ENCODE results near the gene DNAL4.

Gene DNAL4

DNA sequence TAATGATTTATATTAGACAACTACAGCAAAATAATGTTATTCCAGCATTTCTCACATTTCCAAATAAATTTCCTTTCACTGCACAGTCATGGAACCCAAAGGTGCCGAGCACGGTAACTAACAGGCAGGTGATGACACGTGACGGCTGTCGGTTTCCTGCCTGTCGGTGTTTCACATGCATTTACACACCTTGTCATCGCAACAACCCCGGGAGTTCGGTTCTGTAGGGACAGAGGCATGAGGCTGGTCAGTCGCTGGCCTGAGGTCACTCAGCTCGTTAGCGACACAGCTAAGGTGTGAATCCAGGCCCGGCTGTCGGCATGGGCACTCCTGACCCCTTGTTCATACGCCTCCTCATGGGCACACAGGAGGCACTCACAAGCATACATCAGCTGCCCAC, 9.9 kb downstream of the DNAL4 start:
- no peak for DNase-seq (ENCODE audit: low read depth)

GRCh38 chr22:38783095-38783615, 10.8 kb downstream of the DNAL4 start:
- no peak for DNase-seq (ENCODE audit: low read depth)

DNA sequence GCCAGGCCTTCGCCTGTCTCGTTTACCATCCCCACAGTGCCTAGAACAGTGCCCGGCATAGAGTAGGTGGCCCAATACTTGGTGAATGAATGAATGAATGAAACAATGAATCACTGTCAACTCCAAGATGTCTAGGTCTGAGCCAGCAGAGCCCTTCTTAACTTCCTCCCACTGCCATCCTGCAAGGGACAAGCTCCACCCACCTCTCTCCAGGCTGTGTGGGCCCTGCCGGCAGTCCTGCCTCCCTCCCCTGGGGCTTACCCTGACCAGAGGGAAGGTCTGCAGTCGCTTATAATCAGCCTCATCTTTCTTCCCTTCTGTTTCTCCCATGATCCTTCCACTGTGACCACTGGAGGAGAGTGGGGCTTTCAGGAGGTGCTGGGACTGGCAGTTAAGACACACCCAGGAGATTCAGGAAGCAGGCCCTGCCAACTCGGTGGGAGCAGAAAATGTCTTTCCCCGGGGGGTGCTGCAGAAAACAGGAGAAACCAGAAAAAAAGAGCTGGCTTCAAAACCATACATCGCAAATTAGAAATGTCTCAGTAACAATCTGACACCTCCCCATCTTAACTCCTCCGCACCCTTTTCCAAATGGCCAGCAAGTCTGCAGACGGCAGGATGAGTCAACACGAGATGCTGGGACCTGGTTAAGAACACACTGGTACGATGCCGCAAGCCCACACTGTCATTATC, 11.4 kb downstream of the DNAL4 start:
- peak; percentile 61 for DNase-seq (ENCODE audit: low read depth)

DNA sequence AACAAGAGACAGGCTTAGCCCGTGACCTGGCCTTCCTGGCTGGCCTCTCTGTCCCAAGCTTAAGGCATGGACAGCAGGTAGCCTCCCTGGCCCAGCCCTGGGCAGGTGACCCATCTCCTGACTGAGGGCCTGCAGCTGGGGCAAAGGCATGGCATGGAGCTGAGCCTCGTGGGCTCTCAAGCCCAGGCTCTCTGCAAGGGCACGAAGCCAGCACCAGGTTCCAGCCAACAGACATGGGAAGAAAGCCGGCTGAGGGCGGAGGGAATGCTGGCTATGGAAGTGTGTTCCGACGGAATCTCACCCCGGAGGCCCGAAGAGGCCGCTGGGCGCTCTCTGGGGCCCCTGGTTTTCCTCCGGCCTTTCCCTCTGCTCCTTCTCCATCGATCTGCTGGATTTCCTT, 12.9 kb downstream of the DNAL4 start:
- no peak for DNase-seq (ENCODE audit: low read depth)

DNA sequence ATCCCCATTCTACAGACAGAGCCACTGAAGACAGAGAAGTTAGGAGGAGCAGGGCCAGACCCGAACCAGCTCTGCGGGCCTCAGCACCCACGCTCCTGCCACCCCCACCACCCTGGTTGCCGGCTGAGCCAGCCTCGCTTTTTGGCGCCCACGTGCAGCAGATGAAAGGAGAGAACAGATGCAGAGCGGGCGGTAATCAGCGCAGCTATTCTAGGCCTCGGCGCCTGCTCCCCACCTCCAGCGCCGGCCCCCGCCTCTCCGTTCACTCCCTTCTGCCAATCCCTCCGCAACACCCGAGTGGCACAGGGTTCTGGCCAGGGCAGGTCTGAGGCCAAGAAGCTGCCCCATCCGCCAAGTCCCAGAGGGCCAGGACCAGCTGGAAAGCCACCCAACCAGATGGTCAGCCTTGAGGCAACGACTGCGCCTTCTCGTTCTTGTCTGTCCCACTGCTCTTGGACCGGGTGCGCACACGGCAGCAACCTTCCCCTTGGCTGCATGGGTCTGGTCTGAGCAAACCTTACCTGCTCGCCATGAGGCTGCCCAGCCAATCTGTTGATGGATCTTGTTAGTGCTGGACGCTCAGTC, 16.8 kb downstream of the DNAL4 start:
- no peak for DNase-seq (ENCODE audit: low read depth)

- DNase-seq (ENCODE audit: low read depth), result no peak
These were observed 17.9 kb downstream of the DNAL4 start for GRCh38 chr22:38776086-38776485.

DNA sequence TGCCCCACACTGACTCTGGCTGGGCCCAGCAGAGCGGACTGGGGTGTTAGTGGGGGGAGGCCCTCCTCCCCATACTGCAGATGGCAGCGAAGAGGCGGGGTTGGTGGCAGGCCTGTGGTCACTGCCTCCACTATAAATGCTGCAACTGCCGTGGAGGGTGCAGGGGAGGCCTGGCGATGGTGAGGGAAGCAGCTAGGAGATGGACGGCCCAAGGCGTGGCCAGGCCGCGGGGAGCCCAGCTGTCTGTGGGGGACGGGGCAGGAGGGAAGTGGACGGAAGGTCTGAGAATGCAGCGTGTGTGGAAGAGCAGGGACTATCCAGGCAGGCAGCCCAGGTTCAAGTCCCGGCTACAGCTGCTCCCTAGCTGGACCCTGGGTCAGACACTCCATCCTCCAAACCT, 18.3 kb downstream of the DNAL4 start:
- DNase-seq (ENCODE audit: low read depth), result no peak

DNA sequence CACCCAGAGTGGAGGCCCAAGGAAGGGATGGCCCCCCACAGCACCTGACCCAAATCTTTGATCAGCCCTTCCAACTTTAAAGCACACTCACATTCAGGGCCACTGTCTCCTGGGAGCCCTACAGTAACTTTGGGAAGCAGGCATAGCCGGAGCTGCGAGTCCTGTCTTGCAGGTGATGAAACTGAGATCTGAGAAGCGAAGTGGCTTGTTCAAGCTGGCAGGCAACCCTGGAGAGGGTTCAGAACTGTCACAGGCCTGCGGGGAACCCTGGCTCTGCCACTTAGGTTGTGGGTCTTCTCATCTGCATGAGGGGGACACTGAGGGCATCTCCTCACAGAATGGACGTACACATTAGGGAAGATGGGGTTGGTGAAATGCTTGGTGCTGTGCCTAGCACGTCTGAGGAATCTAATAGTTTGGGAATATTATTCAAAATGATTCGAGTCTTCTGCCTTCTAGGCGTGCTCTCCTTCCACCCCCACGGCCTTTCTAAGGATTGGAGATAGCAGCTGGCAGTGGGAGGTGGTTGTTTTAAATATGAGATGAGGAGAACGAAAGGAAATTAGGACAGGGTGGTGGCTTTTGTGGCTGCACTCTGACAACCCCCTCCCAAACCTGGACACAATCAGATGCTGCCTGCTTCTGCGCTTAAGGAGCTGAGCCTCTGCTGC, 19.3 kb downstream of the DNAL4 start:
- no peak for DNase-seq (ENCODE audit: low read depth)

- no peak for DNase-seq (ENCODE audit: low read depth)
These were observed 20.5 kb downstream of the DNAL4 start for GRCh38 chr22:38773363-38773946.

DNA sequence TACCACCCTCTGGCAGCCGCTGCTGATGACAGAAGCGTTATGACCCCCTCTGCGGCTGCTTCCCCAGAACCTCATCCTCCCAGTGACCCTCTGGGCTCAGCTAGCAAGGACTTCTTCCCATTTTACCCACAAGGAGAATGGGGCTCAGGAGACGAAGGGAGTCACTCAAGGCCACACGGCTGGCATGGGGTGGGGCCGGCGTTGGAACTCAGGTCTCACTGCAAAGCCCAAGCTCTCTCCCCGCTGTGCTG, 21.4 kb downstream of the DNAL4 start:
- no peak for DNase-seq (ENCODE audit: low read depth)

DNA sequence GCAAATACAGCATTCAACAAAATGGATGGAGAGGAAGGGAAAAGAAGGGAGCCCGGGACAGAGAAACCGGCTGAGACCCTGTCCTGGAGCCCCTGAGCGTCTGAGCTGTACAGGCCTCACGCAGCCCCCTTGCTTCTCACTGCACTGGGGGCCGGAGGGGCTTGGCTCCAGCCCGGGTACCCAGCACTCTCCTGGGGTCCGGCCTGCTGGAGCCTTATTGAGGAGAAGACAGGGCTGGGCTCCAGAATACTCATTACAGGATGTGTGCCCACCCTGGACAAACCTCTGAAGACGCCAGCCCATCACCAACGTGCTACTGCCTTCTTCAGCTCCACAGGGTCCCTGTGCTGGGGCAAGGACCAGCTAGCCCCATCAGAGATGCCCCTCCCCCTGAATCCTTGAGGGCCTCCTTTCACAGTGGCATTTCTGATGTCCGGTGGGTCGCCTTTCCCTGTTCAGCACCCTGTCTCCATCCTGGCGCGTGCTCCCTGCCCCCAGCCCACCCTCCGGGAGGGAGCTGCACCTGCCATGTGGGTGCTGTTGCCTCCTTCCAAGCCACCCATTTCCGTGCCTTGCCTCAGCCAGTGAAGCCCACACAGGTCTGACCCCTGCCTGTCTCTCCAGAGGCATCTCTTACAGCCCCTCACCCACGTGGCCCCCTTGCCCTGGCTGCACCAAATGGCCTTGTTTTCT, 23.5 kb downstream of the DNAL4 start:
- no peak for DNase-seq (ENCODE audit: low read depth)

DNA sequence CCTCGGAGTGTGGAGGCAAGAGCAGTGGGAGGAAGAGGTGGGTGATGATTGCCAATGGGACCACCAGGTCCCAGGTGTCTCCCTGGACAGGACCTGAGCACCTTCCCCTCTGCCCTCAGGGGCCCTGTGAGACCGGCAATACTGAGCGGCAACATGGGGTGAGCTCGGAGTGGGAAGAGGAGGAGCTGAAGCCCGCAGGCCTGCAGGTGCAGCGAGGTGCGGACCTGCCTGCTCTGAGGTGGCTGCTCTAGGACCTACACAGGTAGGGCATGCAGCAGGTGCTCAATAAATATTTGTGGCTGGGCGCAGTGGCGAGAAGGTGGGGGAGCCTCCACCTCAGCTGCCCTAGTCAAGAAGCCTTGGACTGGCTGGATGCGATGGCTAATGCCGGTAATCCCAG, 25.9 kb downstream of the DNAL4 start:
- no peak for DNase-seq (ENCODE audit: low read depth)

- no peak for DNase-seq (ENCODE audit: low read depth)
These were observed 26.6 kb downstream of the DNAL4 start for GRCh38 chr22:38767313-38767712.

GRCh38 chr22:38766076-38766777, 27.7 kb downstream of the DNAL4 start:
- no peak for DNase-seq (ENCODE audit: low read depth)

- no peak for DNase-seq (ENCODE audit: low read depth)
These were observed 31.4 kb downstream of the DNAL4 start for GRCh38 chr22:38762551-38762983.

- DNase-seq (ENCODE audit: low read depth), result no peak
These were observed 32.5 kb downstream of the DNAL4 start for GRCh38 chr22:38761202-38762162.

DNA sequence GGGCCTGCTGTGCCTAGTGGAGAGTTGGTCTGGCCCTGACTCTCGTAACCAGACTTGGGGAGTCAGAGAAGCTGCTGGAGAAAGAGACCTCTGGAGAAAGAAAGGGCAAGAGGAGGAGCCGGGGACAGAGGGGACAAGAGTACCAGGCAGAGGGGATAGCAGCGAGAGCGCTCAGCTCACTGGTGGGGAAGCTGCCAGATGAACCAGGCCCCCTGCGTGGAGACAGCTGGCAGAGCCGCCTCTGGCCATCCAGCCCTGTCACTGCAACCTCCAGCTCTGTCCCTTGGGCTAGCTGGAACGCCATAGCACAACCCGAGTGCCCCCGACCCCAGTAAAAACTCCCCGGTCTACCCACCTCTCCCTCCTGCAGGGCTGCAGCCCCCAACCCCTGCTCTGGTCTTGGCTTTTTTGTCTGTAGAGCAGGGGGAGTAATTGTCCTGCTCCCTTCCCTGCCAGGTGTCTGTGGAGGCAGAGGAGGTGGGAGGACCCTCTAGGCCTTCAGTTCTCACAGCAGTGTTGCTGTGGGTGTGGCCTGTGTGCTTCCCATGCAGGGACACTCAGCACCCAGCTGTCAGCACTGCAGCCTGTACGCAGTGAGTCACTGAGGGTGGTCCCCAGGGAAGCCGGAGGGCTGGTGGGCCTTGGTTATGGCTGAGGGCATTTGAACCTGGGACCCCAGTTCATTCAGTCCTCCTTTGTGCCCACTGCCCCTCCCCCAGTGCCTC, 33.3 kb downstream of the DNAL4 start:
- DNase-seq (ENCODE audit: low read depth), result no peak

DNA sequence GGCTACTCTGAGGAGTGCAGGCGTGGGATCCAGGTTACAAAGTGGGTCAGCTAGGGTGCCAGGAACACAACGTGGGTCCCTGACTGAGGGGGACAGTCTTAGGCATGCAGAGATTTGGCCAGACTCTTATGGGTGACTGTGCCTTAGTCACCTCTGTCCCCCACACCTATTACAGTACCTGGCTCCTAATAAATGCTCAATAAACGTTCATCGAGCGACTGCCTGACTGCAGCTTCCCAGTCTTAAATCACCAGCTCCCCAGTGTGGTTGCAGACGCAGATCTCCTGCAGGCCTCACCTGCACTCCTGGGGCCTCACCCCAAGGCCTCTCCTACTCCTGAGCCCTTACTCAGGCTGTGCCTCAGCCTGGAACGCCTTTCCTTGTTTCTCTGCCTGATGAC, 34.9 kb downstream of the DNAL4 start:
- no peak for DNase-seq (ENCODE audit: low read depth)

DNA sequence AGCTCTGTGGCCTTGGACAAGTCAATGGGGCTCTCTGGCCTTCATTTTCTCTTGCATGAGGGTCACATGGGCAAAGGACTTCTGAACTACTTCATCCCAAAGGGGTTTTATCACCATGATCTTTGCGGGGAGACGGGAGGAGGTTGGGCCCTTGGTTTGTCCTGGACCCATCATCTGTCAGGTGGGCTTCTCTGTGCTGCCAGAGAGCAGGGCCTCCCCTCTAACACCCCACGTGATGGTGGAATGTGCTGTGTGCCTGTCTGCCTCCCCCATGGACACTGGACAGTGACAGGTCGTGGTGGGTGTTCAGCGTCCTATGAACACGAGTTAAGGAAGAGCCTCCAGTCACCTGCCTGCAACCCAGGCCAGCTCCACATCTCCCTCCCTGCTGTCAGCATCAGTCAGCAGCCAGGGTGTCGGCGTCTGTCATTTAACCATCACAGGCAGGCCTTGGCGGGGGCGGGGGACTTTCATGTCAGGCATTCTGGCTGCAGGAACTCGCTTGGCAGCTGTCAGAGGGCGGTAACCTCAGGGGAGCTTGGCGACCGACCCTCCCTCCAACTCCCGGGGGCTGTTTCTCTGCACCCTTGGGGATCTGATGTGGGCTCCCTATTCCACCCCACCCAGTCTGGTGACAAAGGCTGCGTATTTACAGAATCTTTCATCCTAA, 35.5 kb downstream of the DNAL4 start:
- no peak for DNase-seq (ENCODE audit: low read depth)

GRCh38 chr22:38757464-38757757, 36.5 kb downstream of the DNAL4 start:
- no peak for DNase-seq (ENCODE audit: low read depth)

Measured in stromal cell of bone marrow (primary cell).